ENCODE data around the gene DBH.

The DBH gene

GRCh38 chr9:133685653-133686609, 49.8 kb downstream of the DBH start:
- DNase-seq: no peak

GRCh38 chr9:133686642-133687575, 50.7 kb downstream of the DBH start:
- peak; percentile 94 for DNase-seq

- DNase-seq: peak; percentile 40
Measured at GRCh38 chr9:133687856-133688761, 51.9 kb downstream of the DBH start.

- DNase-seq: no peak
Measured at GRCh38 chr9:133689151-133689763, 53.1 kb downstream of the DBH start.

- DNase-seq: no peak
Measured at GRCh38 chr9:133690081-133690561, 54.0 kb downstream of the DBH start.

GRCh38 chr9:133691191-133691590, 55.0 kb downstream of the DBH start:
- no peak for DNase-seq

- no peak for DNase-seq
Measured at GRCh38 chr9:133691626-133692363, 55.6 kb downstream of the DBH start.

GRCh38 chr9:133692364-133692985, 56.3 kb downstream of the DBH start:
- DNase-seq: no peak

- no peak for DNase-seq
Measured at GRCh38 chr9:133693116-133693515, 57.0 kb downstream of the DBH start.

GRCh38 chr9:133693703-133694529, 57.8 kb downstream of the DBH start:
- no peak for DNase-seq

- DNase-seq: peak; percentile 87
Measured at GRCh38 chr9:133694686-133695085, 58.5 kb downstream of the DBH start.

- DNase-seq: no peak
Measured at GRCh38 chr9:133696071-133696472, 59.9 kb downstream of the DBH start.

GRCh38 chr9:133699546-133699945, 63.4 kb downstream of the DBH start:
- no peak for DNase-seq

- DNase-seq: no peak
Measured at GRCh38 chr9:133700819-133701320, 64.7 kb downstream of the DBH start.

GRCh38 chr9:133701321-133701980, 65.3 kb downstream of the DBH start:
- DNase-seq: peak; percentile 51

- DNase-seq: no peak
Measured at GRCh38 chr9:133701981-133702797, 66.0 kb downstream of the DBH start.

GRCh38 chr9:133702798-133703590, 66.8 kb downstream of the DBH start:
- no peak for DNase-seq

All from NCI-H524 treated with DMSO at 0.1 percent for 48 hours (cell line).